ENCODE measurements around the gene TSPAN3.
A peak's percentile ranks its signal among the peaks of the same experiment; 100 is the strongest.

TSPAN3 gene

DNA sequence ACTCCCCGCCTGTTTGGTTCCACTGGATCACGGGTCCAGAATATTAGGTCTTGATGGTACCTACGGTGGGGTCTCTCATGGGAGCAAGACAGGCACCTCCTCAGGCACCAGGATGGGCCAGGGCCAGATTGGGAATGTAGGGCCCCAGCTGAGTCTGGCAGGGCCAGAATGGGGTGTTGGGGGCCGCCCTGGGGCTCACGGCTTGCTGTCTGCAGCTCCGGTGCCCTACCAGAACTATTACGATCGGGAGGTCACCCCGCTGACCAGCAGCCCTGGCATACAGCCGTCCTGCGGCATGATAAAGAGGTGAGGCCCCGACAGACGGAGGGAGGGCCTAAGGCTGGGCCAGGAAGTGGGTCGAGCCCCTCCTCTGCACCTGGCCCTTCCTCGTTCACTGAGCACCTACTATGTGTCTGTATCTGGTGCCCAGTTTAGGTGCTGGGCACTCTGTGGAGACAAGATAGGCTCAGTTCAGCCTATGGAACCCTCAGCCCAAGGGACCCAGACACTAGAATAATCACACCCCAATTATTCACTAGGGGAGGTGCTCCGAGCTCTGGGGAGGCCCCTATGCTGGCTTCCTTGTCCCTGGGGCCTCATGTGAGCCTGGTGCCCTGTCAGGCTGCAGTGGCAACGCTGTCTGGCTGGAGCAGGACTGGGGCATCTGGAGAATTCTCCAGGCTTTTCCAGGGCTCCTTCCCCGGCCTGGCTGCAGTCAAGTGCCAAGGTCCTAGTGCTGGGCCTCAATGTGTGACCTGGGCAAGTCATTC lies 38.1 kb downstream of the TSPAN3 start:
- no peak for DNase-seq

DNA sequence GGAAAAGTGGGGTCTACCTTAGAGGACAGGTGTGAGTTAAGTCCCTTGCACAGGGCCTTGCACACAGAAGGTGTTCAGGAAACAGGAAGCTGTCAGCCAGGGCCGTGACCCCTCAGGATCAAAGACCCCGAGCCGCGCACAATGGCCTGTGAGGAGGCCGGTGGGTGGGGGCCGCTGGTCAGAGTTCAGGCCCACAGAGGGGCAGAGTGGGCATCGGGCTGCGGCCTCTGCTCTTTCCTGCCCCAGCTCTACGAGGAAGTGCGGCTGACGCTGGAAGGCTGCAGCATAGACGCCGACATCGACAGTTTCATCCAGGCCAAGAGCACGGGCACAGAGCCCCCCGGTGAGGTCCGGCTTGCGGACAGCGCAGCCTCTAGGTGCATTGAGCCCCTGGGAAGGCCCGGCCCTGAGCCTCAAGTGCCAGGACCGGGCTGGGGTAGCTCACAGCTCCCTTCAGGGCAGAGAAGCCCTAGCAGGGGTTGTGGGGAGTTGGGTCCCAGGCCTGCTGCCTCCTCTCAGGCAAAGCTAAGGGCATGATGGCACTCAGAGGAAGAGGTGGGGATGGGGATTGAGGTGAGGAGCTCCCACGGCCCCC lies 38.8 kb downstream of the TSPAN3 start:
- DNase-seq, result no peak

DNA sequence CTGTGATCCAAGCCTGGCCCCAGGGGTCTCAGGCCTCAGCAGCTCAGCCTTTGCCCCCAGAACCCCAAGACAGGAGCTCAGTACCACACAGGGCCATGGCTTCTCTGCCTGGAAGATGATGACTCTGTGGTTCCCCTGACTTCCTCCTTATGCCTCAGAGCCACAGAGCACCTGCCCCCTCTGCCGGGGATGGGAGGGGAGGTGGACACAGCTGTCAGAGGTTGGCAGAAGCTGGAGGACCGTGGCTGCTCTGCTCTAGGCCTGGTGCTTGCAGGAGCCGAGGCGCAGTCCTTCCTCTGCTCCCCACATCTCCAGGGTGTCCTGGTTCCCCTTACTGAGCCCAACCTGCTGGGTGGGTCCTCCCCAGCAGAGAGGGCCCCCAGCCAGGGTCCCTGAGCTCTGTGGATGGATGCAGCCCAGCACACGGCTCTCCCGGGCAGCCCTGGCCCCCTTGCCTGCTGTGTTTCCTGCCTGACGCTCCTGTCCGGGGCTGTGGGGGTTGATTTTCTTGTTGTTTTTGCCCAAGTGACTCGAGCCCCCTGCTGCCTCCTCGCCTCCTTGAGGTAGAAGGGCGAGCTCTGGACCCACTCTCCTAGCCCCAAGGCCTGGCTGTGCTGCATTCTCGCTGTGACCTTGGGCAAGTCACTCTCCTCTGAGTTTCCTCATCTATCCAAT lies 39.4 kb downstream of the TSPAN3 start:
- no peak for DNase-seq

DNA sequence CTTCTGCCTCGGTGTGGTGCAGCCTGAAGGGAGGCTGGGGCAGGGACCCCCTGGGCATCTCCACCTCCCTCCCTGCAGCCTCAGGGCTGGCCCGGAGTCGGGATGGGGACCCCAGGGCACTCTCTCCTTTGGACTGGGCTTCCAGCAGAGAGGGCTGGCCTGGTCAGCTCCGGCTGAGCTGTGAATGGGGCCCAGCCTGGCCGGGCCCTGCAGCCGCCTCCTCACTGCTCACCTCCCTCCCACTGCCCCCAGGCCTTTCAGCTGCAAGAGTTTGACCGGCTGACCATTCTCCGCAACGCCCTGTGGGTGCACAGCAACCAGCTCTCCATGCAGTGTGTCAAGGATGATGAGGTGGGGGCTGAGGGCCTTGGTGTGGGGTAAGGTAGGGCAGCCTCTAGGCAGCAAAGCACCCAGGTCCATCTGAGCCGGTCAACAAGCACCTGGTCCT lies 40.0 kb downstream of the TSPAN3 start:
- no peak for DNase-seq

DNA sequence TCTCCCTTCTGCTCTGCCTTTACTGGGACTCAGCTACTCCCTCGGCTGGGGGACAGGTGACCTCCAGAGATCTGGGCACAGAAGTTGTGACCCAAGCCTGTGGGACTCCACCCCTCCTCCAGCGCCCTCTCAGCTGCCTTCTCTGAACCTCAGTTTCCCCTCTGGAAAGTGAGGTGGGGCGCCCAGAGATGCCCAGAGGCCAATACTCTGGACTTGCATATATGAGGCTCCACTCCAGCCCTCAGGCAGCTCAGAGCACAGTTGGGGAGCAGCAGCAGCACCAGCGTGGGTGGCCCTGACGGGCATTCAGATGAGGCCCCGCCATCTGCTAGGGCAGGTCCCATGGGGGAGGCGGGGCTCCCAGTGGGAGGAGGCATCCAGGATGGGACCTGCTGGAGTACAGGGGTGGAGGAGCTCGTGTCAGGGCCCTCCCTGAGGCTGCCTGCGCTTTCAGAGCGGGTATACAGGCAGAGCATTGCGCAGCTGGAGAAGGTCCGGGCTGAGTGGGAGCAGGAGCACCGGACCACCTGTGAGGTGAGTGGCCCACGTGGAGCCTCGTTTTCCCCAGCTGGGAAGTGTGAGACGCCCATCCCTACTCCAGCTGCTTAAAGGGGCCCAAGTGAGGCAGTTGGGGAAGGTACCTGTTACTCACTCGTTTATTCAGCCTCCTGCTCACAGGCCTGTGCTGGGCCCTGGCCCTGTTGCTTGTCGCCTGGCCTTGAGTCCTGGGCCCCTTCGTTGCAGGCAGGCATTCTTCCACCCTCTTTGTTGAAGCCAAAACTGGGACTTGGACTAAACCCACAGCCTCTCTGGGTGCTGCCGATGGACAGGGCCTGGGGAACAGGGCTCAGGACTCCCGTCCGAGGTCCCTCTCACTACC lies 40.6 kb downstream of the TSPAN3 start:
- DNase-seq, result no peak

DNA sequence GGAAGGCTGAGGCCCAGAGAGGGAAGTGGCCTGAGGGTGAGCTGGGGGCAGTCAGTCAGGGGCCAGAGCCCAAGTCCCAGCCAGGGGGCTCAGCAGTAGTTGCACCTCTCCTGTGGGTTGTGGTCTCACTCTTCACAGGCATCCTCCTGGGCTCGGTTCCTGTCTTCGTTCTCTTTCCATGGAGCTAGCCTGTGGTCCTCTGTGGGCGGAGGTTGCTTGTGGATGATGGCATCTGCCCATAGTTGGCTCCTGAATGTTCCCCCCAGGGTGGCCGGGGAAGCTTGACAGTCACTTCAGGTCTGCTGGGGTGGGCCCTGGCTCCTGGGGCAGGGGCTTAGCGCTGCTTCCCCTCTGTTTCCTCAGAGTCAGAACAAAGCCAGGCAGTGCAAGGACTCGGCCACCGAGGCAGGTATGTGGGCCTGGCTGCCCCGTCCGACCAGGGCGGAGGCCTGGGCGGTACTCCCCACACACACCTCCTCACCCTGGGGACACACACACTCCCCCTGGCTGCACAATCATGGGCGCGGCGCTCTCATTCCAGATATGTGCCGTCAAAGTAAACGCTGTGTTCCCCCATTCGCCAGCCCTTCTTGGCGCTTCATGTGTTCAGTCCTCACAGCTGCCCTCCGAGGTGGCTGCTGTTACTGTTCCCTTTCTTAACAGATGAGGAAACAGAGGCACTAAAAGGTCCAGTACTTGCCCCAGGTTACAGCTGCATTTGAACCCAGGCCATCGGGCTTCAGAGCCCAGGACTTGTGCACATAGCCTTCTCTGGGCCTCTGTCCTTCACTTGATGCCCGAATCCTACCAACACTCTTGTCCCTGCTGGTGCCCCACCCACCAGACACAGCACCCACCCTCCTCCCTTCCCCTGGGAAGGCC lies 41.5 kb downstream of the TSPAN3 start:
- no peak for DNase-seq

DNA sequence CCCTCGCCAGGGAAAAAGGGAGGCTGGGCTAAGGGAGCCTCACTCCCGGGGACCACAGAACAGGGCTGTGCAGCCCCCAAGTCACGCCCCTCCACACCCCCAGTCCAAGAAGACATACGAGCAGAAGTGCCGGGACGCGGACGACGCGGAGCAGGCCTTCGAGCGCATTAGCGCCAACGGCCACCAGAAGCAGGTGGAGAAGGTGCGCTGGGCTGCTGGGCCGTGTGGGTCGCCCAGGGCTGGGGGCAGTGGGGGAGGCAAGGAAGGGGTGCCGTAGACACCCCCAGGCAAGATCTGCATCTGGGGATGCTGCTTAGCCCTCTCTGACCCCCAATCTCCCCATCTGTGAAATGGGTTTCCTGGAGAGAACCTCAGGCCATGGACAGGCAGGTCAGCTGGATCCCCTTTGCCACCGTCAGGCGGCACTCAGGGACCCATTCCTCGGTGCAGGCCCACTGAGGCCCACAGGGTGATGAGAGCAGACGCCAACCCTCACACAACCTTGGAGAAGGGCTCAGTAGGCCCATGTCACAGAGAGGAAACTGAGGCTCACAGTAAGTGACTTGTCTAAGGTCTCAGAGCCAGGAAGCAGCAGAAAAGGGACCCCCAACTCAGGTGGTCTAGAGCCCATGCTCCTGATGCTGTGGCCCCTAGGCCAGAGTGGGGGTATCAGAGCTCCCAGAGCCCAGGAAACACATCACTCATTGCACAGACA lies 42.3 kb downstream of the TSPAN3 start:
- no peak for DNase-seq

DNA sequence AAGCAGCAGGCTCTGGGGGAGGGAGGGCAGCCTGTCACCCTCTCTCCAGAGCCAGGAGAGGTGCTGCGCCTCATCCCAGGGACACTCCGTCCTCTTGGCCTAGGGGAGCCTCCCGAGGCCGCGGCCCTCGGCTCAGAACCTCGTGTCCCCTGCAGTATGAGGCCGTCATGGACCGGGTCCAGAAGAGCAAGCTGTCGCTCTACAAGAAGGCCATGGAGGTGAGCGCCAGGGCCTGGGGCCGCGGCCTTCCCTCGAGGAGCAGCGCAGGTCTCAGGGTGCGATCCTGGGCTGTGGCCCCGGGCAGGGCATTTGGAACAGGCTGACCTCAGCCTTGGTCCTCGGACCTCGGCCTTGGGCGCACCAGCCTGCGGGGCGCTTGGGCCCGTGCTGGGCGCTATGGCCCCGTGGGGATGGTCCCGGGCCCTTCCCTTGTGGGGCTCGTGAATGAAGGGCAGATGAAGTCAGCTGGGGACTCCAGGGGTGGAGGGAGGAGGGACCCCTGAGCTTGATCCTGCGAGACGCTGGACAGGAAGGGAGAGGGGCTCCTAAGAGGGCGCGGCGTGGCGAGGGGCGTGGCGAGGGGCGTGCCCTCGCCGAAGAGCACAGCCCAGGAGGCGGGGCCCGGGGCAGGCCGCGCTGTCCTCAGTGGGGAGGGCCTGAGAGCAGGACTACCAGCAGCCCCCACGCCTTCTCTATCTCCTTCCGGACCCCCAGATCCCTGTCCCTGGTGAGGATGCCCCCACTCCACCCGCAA lies 43.0 kb downstream of the TSPAN3 start:
- DNase-seq, result no peak

DNA sequence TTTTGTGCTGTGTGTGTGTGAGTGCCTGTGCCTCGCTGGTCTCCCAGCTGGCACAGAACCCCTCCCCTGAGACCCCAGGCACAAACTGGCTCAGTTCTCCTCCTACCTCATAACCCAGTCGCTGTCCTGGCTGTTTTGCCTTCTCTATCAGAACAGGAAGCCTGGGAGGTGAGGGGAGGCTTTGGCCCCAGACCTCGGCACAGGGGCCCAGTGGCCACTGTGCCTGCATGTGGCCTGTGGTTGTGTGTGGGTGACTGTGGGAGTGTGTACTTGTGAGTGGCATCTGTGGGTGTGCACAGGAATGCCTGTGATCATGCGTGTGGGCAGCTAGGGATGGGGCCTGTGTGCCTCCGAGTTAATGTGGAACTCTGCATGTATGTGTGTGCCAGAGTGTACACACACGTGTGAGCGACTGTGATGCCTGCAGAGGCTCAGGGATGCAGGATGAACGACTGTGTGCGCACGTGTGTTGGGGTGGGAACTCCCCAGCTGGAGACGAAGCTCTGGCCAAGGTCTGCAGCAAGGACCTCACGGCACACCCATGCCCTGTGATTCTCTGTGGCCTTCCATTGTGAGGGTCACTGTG lies 43.7 kb downstream of the TSPAN3 start:
- no peak for DNase-seq

DNA sequence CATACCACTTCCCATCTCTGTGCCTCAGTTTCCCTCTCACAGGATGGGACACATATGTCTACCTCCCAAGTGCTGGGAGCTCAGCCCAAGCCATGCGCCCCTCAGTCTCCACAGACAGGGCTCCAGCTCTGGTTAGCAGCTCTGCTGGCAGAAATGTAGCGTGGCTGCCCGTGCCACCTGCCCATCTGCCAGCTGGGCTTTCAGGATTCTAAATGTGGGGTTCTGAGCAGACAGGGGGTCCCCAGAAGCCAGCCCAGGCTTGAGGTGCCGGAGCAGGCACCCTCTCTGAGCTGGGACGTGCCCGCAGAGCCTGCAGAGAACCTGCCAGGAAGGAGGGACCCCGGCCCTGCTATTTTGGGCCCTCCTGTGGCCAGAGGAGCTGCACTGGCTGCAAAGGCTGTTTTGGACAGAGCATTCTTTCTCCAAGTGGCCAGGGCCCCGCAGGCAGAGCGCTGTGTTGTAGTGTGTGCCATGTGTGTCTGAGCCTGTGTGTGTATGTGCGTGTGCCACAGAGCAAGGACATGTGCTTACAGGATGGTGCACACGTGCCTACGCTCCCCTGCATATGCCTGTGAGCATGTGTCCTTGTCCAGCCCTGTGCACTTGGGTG lies 44.3 kb downstream of the TSPAN3 start:
- DNase-seq, result no peak

DNA sequence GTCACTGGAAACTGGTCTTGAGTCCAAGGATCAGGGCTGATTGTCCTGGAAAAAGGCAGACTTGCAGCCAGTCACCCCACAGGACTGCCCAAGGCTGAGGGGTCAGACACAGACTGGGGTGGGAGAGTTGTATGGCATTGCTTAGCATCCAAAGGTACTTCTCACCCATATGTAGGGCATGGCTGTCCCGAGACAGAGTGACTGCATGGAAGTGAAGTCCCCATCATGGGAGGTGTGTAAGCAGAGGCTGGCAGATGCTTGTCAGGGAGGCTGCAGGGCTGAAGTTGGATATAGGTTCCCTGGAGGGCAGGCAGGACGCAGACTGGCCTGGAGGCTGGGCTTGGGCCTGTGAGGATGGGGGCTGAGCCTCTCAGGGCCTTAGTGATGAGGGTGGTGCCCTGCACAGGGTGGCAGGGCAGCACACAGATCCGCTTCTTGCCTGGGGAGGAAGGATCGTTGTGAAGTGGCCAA lies 44.9 kb downstream of the TSPAN3 start:
- DNase-seq, result no peak

DNA sequence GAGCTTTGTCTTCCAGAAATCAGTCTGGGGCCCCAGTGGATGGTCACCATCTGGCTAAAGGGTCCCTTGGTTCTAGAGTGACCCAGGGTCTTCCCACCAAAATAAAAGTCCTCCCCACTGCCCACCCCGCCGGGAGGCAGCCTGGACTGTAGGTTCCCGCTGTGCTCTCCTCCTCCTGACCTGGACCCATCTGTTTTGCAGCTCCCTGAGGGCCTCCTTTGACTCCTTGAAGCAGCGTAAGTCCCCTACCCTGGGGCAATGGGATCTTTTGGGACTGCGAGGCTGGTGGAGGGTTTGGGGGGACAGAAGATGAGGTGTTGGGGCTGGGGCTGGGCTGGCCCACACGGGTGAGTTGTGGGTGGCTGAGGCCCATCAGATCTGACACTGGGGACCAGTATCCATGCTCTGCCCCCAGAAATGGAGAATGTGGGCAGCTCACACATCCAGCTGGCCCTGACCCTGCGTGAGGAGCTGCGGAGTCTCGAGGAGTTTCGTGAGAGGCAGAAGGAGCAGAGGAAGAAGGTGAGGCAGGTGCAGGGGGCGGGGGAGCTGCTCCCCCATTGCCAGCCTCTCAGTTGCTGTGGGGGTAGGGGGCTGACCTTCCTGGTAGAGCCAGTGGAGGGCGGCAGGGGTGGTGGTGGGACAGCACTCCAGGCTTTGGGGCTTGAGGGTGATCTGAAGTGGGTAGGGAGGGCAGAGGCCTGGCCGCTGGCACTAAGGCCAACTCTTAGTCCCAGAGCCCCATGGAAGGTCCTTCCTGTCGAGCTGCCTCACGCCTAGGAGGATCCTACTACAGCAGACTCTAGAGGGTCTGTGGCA lies 45.6 kb downstream of the TSPAN3 start:
- DNase-seq, result no peak

DNA sequence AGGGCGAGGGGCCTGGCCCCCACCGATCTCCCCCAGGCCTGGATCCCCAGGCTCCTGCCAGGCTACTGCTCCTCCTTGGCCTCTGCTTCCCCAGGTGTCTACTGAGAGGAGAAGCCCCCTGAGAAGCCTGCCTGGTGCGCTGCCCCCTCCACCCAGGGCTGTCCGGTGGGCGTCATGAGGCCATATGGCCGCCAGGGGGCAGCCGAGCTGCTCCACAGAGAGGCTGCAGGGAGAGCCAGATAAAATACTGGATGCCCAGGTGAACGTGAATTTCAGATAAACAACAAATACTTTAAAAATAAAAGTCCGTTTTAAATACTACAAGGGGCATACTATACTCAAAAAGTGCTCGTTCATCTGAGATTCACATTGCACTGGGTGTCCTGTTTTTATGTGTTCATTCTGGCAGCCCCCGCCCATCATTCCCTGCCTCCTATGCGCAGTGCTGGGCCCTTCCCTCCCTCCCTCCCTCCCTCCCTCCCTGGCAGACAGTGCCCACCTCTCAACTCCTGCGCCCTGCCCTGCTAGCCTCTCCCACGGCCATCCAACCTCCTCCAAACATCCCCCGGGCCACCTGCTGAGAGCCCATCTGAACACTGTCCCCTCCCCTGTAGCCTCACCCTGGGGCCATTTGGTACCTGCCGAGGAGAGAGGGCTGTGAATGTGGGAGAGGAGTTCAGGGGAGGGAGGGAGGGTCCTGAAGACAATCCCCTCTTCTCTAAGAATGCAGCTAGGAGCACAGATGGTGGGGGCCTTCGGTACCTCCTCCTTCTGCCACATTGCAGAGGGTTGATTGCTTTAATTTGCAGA lies 46.4 kb downstream of the TSPAN3 start:
- DNase-seq, result peak; percentile 61

DNA sequence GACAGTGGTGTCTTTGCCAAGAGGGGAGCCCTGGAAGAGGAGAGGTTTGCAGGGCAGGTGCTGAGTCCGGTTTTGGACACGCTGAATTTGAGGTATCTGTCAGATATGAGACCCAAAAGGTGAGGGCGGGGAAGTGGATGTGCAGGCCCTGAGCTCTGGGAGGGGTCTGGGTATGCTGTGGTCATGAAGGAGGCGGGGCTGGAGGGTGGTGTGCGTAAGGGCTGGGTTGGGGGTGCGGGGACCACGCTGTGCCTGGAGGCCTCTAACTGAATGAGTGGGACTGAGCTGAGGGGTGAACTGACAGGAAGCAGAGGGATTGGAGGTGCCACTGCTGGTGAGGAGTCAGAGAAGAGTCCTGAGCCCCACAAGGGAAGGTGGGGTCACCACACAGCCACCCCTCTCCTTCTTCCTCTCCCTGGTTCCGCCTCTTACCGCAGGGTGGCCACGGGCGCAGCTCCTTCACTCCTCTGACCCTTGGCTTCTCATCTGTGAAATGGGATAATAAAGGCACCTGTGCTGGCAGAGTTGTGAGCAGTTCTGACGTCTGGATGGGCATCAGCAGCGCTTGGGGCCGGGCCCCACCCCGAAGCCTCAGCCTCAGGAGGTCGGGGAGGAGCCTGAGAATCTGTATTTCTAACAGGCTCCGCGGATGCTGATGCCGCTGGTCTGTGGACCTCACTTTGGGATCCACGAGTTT lies 47.2 kb downstream of the TSPAN3 start:
- DNase-seq, result no peak

DNA sequence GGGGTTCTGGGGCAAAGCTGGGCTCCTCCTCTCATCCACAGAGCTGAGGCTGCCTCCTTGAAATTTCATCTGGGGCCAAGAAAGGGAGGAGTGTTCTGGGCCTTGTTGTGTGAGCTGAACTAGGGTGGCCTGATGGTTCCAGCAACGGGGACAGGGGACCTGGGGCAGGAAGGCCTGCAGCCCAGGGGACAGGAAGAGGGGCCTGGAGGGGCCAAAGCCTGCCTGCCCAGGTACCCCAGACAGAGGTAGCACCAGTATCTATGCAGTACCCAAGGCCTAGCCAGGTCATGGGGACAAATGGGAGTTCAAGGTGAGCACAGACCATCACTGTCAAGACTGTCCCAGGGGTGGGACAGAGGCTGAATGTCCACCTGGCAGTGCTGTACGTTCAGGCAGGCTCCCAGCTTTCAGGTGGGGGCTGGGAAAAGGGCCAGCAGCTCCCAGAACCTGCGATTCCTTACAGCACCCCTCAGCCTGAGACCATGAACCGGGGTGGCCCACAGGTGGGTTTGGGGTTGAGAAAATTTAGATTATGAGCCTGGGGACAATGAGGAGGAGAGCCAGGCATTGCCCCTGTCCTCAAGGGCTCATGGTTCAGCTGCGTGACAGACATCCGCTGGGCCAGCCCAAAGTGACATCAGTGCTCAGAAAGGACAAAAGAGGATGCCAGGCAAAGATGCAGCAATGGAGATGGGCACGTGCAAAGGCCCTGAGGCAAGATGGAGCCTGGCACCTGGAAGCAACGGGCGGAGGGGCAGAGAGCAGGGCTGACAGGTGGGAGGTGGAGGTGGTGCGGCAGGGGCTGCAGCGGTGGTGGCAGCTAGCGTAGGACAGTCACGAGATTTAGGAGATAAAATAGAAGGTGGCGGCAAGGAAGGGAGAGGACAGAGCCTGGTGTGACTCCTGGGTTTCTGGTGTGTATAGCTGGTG lies 48.0 kb downstream of the TSPAN3 start:
- DNase-seq, result no peak

DNA sequence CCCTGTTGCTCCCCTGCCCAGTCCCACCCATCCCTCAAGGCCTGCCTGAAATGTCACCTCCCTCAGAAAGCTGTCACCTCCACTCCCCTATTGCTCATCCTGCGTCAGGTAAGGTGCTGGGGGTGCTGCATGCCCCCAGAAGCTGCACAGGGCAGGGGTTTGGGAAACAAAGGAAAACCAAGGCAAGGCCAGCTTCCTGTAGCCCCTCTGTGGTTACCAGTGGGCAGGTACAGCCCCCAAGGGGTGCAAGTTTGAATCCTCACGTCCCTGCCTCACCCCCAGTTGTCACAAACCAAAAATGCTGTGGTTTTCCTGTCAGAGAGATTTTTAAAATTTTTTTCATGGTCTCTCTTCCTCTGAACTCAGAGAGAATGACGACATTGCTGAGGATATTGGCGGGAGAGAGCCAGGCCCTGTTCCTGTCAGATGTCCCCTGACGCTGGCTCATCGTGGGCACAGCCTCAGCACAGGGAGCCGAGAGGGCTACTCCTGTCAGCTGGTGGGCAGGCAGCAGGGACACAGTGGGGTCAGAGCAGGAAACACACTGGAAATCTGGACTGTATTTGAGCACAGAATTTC lies 49.0 kb downstream of the TSPAN3 start:
- DNase-seq, result no peak

Data from activated T-cell treated with anti-CD3 and anti-CD28 coated beads for 4 hours (primary cell).